Islet precursor cell (in vitro differentiated cells): ENCODE measurements around the gene KCNJ14.
"Not testable (repeated sequence)": the region's sequence is repeated elsewhere in the genome, so short reads cannot be mapped to it uniquely, and the experiment has no call there.

Experiments used
- DNase-seq: peaks from one replicate; pipeline ENCODE4 v3.0.0-alpha.2; 2018

Gene KCNJ14

DNA sequence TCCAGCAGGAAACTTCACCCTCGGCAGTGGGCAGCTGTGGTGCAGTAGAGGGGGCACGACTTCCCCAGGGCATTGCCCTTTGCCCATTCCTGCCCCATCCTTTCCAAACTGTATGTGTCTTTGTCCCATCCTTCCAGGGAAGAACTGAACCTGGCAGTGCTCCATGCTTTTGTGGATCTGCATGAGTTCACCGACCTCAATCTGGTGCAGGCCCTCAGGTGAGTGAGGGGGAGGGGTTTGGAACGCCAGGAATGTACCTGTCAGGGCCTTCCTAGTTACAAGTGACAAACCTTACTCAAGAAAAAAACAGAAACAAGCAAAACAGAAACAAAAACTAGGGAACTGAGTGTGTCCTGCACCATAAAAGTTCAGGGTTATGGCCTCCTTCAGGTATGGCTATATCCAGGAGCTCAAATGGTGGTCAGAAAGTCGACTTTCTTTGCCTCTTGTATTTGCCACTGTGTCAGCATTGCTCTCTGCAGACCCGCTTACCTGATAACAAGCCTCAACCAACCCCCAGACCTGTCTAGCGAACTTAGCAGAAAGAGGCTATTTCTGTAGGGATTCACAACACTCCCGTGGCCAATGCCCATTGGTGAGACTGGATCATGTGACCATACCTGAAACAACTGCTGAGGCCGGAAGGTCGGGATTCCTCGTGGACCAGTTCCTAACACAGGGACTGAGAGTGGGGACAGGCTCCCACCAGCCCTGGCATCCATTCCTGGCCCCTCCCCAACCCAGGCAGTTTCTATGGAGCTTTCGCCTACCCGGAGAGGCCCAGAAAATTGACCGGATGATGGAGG, 18.0 kb downstream of the KCNJ14 start:
- no peak for DNase-seq

DNA sequence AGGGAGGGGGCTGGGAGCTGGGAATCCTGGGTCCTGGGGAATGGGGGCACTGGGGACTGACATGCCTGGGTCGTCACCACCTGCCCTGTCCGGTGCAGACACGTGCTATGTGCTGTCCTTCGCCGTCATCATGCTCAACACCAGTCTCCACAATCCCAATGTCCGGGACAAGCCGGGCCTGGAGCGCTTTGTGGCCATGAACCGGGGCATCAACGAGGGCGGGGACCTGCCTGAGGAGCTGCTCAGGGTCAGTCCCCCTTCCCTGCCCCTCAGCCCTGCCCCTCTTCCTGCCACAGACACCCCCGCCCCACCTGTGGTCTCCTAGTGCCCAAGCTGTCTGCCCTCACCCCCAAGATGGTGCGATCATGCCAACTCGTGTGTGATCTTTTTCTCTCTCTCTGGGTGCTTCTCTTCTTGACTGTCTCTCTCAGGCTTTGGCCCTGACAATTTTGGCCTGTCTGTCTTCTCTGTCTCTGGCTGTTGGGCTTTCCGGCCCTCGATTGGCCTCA, 18.8 kb downstream of the KCNJ14 start:
- no peak for DNase-seq

GRCh38 chr19:48475369-48476068, 20.1 kb downstream of the KCNJ14 start:
- DNase-seq, result no peak

- no peak for DNase-seq
Observed at GRCh38 chr19:48476176-48476575, 20.8 kb downstream of the KCNJ14 start.

- no peak for DNase-seq
Observed at GRCh38 chr19:48477067-48477685, 21.8 kb downstream of the KCNJ14 start.

- no peak for DNase-seq
Observed at GRCh38 chr19:48477698-48478338, 22.4 kb downstream of the KCNJ14 start.

DNA sequence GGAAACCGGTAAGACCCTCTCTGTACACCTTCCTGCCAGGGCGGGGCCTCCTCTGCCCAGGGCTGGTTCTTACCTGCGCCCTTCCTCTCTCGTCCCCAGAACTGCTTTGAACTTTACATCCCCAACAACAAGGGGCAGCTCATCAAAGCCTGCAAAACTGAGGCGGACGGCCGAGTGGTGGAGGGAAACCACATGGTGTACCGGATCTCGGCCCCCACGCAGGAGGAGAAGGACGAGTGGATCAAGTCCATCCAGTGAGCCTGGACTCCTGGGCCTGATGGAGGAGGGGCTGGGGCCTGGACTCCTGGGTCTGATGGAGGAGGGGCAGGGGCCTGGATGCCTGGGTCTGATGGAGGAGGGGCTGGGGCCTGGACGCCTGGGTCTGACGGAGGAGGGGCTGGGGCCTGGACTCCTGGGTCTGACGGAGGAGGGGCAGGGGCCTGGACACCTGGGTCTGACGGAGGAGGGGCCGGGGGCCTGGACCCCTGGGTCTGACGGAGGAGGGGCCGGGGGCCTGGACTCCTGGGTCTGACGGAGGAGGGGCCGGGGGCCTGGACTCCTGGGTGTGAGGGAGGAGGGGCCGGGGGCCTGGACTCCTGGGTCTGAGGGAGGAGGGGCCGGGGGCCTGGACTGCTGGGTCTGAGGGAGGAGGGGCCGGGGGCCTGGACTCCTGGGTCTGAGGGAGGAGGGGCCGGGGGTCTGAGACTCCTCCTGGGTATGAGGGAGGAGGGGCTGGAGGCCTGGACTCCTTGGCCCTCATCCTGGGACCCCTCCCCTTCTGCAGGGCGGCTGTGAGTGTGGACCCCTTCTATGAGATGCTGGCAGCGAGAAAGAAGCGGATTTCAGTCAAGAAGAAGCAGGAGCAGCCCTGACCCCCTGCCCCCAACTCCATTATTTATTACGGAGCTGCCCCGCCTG, 23.2 kb downstream of the KCNJ14 start:
- DNase-seq, result no peak

GRCh38 chr19:48479686-48480085, 24.3 kb downstream of the KCNJ14 start:
- DNase-seq, result no peak

DNA sequence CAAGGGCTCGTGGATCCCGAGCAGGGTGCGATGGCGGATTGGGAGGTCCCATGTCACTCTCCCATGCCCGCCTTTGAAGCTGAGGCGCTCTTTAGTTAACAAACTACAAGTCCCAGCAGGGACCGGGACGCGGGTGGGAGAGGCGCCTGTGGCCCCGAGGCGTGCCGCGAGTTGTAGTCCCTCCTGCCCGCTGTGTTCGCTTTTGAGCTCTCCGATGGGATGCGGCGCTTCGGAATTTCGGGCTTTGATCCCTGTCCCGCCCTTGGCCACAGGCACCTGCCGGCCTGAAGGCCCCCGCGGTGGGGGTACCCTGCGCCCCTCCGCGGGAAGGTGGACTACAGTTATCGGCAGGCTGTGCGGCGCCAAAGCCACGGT, 24.8 kb downstream of the KCNJ14 start:
- DNase-seq, result no peak

- DNase-seq, result no peak
Observed at GRCh38 chr19:48480558-48481500, 25.5 kb downstream of the KCNJ14 start.

- no peak for DNase-seq
Observed at GRCh38 chr19:48481846-48482639, 26.7 kb downstream of the KCNJ14 start.

DNA sequence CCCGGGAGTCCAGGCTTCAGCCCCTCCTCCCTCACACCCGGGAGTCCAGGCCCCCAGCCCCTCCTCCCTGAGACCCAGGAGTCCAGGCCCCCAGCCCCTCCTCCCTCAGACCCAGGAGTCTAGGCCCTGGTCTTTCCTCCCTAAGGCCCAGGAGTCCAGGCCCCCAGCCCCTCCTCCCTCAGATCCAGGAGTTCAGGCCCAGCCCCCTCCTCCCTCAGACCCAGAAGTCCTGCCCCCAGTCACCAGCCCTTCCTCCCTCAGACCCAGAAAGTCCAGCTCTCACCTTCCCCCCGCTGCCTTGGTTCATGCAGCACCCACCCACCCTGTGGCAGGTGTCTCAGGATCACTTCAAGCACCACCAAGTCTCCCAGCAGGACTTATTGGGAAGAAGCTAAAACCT, 27.9 kb downstream of the KCNJ14 start:
- no peak for DNase-seq

DNA sequence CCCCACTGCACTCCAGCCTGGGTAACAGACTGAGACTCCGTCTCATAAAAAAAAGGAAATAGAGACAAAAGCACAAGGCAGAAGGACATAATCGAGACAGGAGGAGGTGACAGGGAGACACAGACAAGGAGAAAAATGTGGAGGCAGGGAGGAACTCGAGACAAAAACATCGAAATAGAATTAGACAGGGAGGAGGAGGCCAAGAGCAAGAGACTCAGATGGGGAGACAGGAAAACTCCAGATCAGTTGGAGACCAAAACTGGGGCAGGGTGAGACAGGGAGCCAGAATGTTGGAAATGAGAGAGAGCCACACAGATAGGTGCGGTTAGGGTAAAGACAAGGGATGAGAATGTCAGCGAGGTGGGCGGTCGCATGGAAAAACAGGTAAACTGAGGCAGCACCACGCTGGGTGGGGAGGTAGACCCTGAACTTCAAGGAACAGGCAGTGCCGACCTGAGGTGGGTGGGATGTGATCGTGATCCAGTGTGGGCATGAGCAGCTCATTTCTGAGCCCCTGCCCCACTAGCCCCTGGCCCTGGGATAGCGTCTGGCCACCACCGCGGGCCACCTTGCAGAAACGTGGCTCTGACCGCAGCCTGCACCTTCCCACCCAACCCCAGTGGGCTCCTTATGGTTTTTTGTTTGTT, 29.0 kb downstream of the KCNJ14 start:
- DNase-seq, result no peak

GRCh38 chr19:48484931-48485612, 29.7 kb downstream of the KCNJ14 start:
- DNase-seq, result no peak

DNA sequence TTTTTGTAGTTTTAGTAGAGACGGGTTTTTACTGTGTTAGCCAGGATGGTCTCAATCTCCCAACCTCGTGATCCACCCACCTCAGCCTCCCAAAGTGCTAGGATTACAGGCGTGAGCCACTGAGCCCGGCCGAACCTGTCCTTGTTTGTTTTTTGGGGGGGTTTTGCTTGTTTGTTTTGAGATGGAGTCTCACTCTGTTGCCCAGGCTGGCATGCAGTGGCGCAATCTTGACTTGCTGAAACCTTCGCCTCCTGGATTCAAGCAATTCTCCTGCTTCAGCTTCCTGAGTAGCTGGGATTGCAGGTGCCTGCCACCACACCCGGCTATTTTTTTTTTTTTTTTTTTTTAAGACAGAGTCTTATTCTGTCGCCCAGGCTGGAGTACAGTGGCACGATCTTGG, 31.3 kb downstream of the KCNJ14 start:
- not testable (repeated sequence) for DNase-seq

- no peak for DNase-seq
Observed at GRCh38 chr19:48487544-48487943, 32.2 kb downstream of the KCNJ14 start.

DNA sequence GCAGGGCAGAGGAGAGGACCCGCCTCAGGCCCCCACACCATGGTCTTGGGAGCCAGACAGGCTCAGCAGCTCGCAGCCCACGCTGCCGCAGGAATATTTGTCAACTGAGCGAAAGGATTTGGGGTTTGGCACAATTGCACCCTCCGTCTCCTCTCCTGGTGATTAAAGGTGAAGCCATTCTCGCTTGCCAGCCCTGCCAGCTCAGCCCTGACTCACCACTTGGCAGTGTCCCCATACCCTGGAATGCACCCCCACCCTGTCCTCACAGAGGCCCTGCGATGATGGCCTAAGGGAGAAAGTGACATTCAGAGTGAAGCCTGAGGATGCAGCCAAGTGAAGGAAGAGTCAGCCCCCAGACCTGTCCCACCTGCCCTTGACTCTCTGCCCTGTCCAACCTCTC, 32.6 kb downstream of the KCNJ14 start:
- DNase-seq, result no peak

- not testable (repeated sequence) for DNase-seq
Observed at GRCh38 chr19:48488478-48488877, 33.1 kb downstream of the KCNJ14 start.
